Measurements from ENCODE around the gene ZMAT5. TPM values are rescaled to one million over a fixed set of nuclear protein-coding genes. Genes with fewer than 3 reads are reported as not detected.

The ZMAT5 gene
- total RNA-seq, 1 donor from 2014 or later, result 22.6 TPM

- no peaks in the 10 kb centered on the region for H3K4me1 Mint-ChIP-seq
- H3K9me3 Mint-ChIP-seq, result no peaks in the 10 kb centered on the region
- intact Hi-C loops (cut with micrococcal nuclease), result no loop called here
- ATAC-seq (ENCODE audit: low read depth) (no peak), DNase-seq (no peak)
- CTCF ChIA-PET, result no interaction called here
- H3K4me3 Mint-ChIP-seq, result no peak overlapping the region
- H3K36me3 Mint-ChIP-seq (ENCODE audit: low read depth), result peaks cover 47% of the 10 kb centered on the region
- H3K27me3 Mint-ChIP-seq, result no peaks in the 10 kb centered on the region
- TF ChIP-seq CTCF (IDR thresholded peaks at IDR 0.05), result no peak
- H3K27ac Mint-ChIP-seq, result no peak overlapping the region
- POLR2A ChIA-PET, result no interaction called here
Measured at GRCh38 chr22:29748248-29748893, 18.4 kb downstream of the ZMAT5 start.

- H3K4me1 Mint-ChIP-seq, result no peaks in the 10 kb centered on the region
- ATAC-seq (ENCODE audit: low read depth) (no peak), DNase-seq (no peak)
- no peak for TF ChIP-seq CTCF (IDR thresholded peaks at IDR 0.05)
- ChIA-PET CTCF (no interaction called here), POLR2A (no interaction called here)
- no peak overlapping the region for H3K4me3 Mint-ChIP-seq
- no peak overlapping the region for H3K27ac Mint-ChIP-seq
- peaks cover 47% of the 10 kb centered on the region for H3K36me3 Mint-ChIP-seq (ENCODE audit: low read depth)
- H3K9me3 Mint-ChIP-seq, result no peaks in the 10 kb centered on the region
- no peaks in the 10 kb centered on the region for H3K27me3 Mint-ChIP-seq
- intact Hi-C loops (cut with micrococcal nuclease), result no loop called here
Measured at GRCh38 chr22:29747832-29748231, 19.0 kb downstream of the ZMAT5 start.

- ChIA-PET POLR2A (no interaction called here), CTCF (no interaction called here)
- H3K27me3 Mint-ChIP-seq, result no peaks in the 10 kb centered on the region
- H3K4me1 Mint-ChIP-seq, result no peaks in the 10 kb centered on the region
- no peak overlapping the region for H3K4me3 Mint-ChIP-seq
- peaks cover 61% of the 10 kb centered on the region for H3K36me3 Mint-ChIP-seq (ENCODE audit: low read depth)
- no peaks in the 10 kb centered on the region for H3K9me3 Mint-ChIP-seq
- no peak for TF ChIP-seq CTCF (IDR thresholded peaks at IDR 0.05)
- H3K27ac Mint-ChIP-seq, result no peak overlapping the region
- ATAC-seq (ENCODE audit: low read depth) (no peak), DNase-seq (no peak)
- intact Hi-C loops (cut with micrococcal nuclease), result no loop called here
Measured at GRCh38 chr22:29744902-29745301, 21.9 kb downstream of the ZMAT5 start.

GRCh38 chr22:29742326-29742725 is 24.5 kb downstream of the ZMAT5 start:
- DNase-seq, result no peak
- no peak for TF ChIP-seq CTCF (IDR thresholded peaks at IDR 0.05)
- Mint-ChIP-seq H3K4me3 (no peak overlapping the region), H3K9me3 (no peaks in the 10 kb centered on the region), H3K27ac (no peak overlapping the region), H3K4me1 (no peaks in the 10 kb centered on the region), H3K27me3 (no peaks in the 10 kb centered on the region), H3K36me3 (ENCODE audit: low read depth) (peaks cover 62% of the 10 kb centered on the region)
- intact Hi-C loops (cut with micrococcal nuclease), result no loop called here
- POLR2A ChIA-PET, result interaction anchor here (1.4 kb wide), 1 partner anchor 24 kb away, joined by 4 read pairs; the partner anchor contains the start of genes UQCR10 and ZMAT5
- CTCF ChIA-PET, result no interaction called here
- ATAC-seq (ENCODE audit: low read depth), result no peak

GRCh38 chr22:29741926-29742325 is 24.9 kb downstream of the ZMAT5 start:
- Mint-ChIP-seq H3K4me3 (no peak overlapping the region), H3K4me1 (no peaks in the 10 kb centered on the region), H3K27me3 (no peaks in the 10 kb centered on the region), H3K36me3 (ENCODE audit: low read depth) (peaks cover 62% of the 10 kb centered on the region), H3K27ac (no peak overlapping the region), H3K9me3 (no peaks in the 10 kb centered on the region)
- TF ChIP-seq CTCF (IDR thresholded peaks at IDR 0.05), result no peak
- POLR2A ChIA-PET, result interaction anchor here (1.4 kb wide), 1 partner anchor 25 kb away, joined by 4 read pairs; the partner anchor contains the start of genes UQCR10 and ZMAT5
- ATAC-seq (ENCODE audit: low read depth), result no peak
- intact Hi-C loops (cut with micrococcal nuclease), result no loop called here
- no peak for DNase-seq
- CTCF ChIA-PET, result no interaction called here

Data from activated B cell treated with CpG ODN at 0.5 μM for 24 hours (primary cell).